Peyer's patch (tissue), 4 donors: ENCODE measurements around the gene NPVF. TPM values are rescaled to one million over a fixed set of nuclear protein-coding genes. Genes with fewer than 3 reads are reported as not detected.

Experiments used
- DNase-seq, 3 donors: peaks; one replicate each; pipeline ENCODE4 v3.0.0-alpha.2; 2017 to 2019
- H3K27ac ChIP-seq, 4 donors: fragments of 200-600 bp; sonication (generic); one replicate each; pipeline ENCODE4 v1.5.1; 2016 to 2019
- H3K27me3 ChIP-seq, 2 donors: fragments of 200-600 bp; sonication (generic); one replicate each; pipeline ENCODE4 v1.5.1; 2019
- H3K36me3 ChIP-seq, 3 donors: fragments of 200-600 bp; sonication (generic); one replicate each; pipeline ENCODE4 v1.5.1; 2016 to 2019
- H3K4me1 ChIP-seq, 4 donors: fragments of 200-600 bp; sonication (generic); one replicate each; pipeline ENCODE4 v1.5.1; 2016 to 2019
- H3K4me3 ChIP-seq, 4 donors: fragments of 200-600 bp; sonication (generic); 1 replicate in 3 of 4; 2 replicates in 1 of 4; pipeline ENCODE4 v1.5.1; 2016 to 2019; ENCODE audit warnings: mild to moderate bottlenecking in 1 of 4
- H3K9me3 ChIP-seq, 4 donors: fragments of 200-600 bp; sonication (generic); one replicate each; pipeline ENCODE4 v1.5.1; 2016 to 2019; ENCODE audit warnings: mild to moderate bottlenecking in 1 of 4
- CTCF ChIP-seq, 6 experiments: fragments of 450-650 bp in 4 of 6; fragments of 200-600 bp in 2 of 6; sonication (generic) in 1 of 6; IDR thresholded peaks; one replicate each; pipeline ENCODE4 v1.5.1; 2017 to 2019; ENCODE audit warnings: antibody characterized with exemption in 6 of 6, mild to moderate bottlenecking in 3 of 6, moderate library complexity in 1 of 6
- POLR2A ChIP-seq, 2 donors: fragments of 450-650 bp; IDR thresholded peaks; one replicate each; pipeline ENCODE4 v1.5.1; 2017; ENCODE audit warnings: antibody characterized with exemption in 2 of 2, mild to moderate bottlenecking in 2 of 2, moderate library complexity in 2 of 2
- small RNA-seq, 2 donors: library from RNA; depleted of rRNA; stranded (forward); fragments of <200 nt; gene quantifications; one replicate each; pipeline ENCODE3, GENCODE V24; 2016
- total RNA-seq, 4 donors: library from RNA; depleted of rRNA; stranded (reverse); fragments of >200 nt; gene quantifications; one replicate each; pipeline ENCODE4 v1.1.0, GENCODE V29; 2016

Gene NPVF
- total RNA-seq, 4 donors from 2014 or later, result not detected

- no peak for TF ChIP-seq POLR2A (IDR thresholded peaks at IDR 0.05)
- TF ChIP-seq CTCF (IDR thresholded peaks at IDR 0.05), result no peak
- peak overlapping the region in 1 of 4 donors; percentile 90 for H3K27ac ChIP-seq
- no peaks in the 10 kb centered on the region for H3K36me3 ChIP-seq
- DNase-seq, result no peak
- H3K27me3 ChIP-seq, result no peaks in the 10 kb centered on the region
- no peak overlapping the region for H3K4me3 ChIP-seq
- H3K4me1 ChIP-seq, result peaks cover 0 to 9% (median 0%) of the 10 kb centered on the region in 4 donors
- H3K9me3 ChIP-seq, result no peaks in the 10 kb centered on the region
Observed at GRCh38 chr7:25180946-25181345, 47.3 kb downstream of the NPVF start.

GRCh38 chr7:25180592-25180923, 47.7 kb downstream of the NPVF start:
- DNase-seq, result no peak
- Histone ChIP-seq H3K4me1 (peaks cover 0 to 9% (median 0%) of the 10 kb centered on the region in 4 donors), H3K27ac (peak overlapping the region; percentile 80 to 92 (median 90))

GRCh38 chr7:25179771-25180591, 48.3 kb downstream of the NPVF start:
- TF ChIP-seq POLR2A (IDR thresholded peaks at IDR 0.05), result peak; percentile 24 to 73
- peak; percentile 17 to 96 (median 74) for TF ChIP-seq CTCF (IDR thresholded peaks at IDR 0.05)
- H3K4me3 ChIP-seq, result peak overlapping the region; percentile 59 to 80 (median 73)
- peak overlapping the region; percentile 80 to 92 (median 90) for H3K27ac ChIP-seq
- no peaks in the 10 kb centered on the region for H3K27me3 ChIP-seq
- H3K36me3 ChIP-seq, result no peaks in the 10 kb centered on the region
- DNase-seq, result peak; percentile 95 to 98 (median 96)
- peaks cover 0 to 9% (median 0%) of the 10 kb centered on the region in 4 donors for H3K4me1 ChIP-seq
- H3K9me3 ChIP-seq, result no peaks in the 10 kb centered on the region

More at GRCh38 chr7:25180592-25180923, 47.7 kb downstream of the NPVF start:
- Histone ChIP-seq H3K36me3 (no peaks in the 10 kb centered on the region), H3K27me3 (no peaks in the 10 kb centered on the region), H3K4me3 (peak overlapping the region; percentile 59 to 80 (median 73)), H3K9me3 (no peaks in the 10 kb centered on the region)
- TF ChIP-seq POLR2A (IDR thresholded peaks at IDR 0.05), result no peak
- no peak for TF ChIP-seq CTCF (IDR thresholded peaks at IDR 0.05)

GRCh38 chr7:25179325-25179724, 49.0 kb downstream of the NPVF start:
- Histone ChIP-seq H3K27ac (peak overlapping the region; percentile 80 to 92 (median 90)), H3K36me3 (no peaks in the 10 kb centered on the region), H3K4me3 (peak overlapping the region; percentile 59 to 80 (median 73)), H3K4me1 (peaks cover 0 to 9% (median 0%) of the 10 kb centered on the region in 4 donors), H3K27me3 (no peaks in the 10 kb centered on the region), H3K9me3 (no peaks in the 10 kb centered on the region)
- no peak for DNase-seq
- TF ChIP-seq CTCF (IDR thresholded peaks at IDR 0.05) (no peak), POLR2A (IDR thresholded peaks at IDR 0.05) (no peak)

Small RNA genes within 50 kb of the gene (small RNA-seq; reads per million reads assigned to genes)
- gene RF00012, result 0 reads per million in 2 donors

Other genes starting within 250 kb of the NPVF start
- gene OSBPL3, start 248.3 kb downstream of the NPVF start, total RNA-seq, result 10 to 100 TPM; 20.1 to 67.7 (median 22.2) TPM
- gene CYCS, start 103.2 kb downstream of the NPVF start, total RNA-seq, result 10 to 100 TPM; 32.1 to 68.0 (median 53.1) TPM